Measurements from ENCODE around the gene CHD5.
"Not testable (repeated sequence)": the region's sequence is repeated elsewhere in the genome, so short reads cannot be mapped to it uniquely, and the experiment has no call there.

Gene CHD5

DNA sequence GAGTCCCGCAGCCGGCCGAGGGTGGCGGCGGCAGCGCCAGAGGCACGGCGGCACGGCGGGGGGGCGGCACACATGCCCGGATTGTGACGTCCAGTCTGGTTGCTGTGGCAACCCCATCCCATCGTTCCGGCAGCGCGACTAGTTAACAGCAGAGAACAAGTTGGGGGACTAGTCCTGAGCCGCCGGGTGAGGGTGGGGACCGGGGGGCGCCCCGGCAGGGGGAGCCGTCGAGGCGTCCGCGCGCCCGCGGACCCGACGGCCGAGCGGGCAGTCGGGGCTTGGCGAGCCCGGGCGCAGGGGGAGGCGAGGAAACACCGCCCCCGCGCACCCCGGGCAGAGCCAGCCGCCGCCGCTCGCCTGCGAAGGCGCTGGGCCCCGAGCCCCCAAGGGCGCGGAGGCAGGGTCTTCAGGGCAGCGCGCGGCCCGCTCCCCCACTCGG is at the start of gene CHD5:
Gene CHD5 (minus strand): TSS at position 54 of the 439 bp plus-strand sequence. CDS start 298 bp downstream, outside the sequence.
- DNase-seq, result peak; percentile 15

DNA sequence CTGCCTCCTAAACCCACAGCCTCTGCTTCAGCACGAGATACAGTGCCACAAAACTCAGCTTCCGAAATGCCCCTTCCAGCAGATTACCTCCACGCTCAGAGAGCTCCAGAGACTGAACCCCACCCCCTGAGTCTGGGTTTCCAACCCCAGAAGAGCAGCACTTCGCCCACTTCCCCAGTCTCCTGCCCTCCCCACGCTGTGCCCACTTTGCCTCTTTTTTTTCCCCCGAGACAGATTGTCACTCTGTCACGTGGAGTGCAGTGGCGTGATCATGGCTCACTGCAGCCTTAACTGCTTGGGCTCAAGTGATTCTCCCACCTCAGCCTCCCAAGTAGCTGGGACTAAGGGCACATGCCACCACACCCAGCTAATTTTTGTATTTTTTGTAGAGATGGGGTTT is 45.5 kb upstream of the CHD5 start:
- no peak for DNase-seq

DNA sequence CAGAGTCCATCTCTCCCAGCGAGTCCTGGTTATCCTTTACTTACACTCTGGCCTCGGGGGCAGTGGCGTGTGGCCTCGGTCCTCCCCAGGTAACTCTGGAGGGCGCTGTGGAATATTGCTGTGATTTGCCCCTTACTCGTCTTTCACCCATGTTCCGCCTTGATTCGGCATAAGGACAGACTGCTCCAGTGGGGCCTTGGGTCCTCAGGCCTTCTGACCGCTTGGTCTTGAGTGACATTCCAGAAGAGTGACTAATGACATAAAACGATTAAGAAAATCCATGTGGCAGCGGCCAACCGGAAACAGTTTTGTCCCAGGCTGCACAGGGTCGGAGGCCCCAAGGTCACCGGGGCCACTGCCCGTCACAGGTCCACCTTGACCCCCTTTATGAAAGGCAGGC is 44.6 kb upstream of the CHD5 start:
- DNase-seq, result no peak

DNA sequence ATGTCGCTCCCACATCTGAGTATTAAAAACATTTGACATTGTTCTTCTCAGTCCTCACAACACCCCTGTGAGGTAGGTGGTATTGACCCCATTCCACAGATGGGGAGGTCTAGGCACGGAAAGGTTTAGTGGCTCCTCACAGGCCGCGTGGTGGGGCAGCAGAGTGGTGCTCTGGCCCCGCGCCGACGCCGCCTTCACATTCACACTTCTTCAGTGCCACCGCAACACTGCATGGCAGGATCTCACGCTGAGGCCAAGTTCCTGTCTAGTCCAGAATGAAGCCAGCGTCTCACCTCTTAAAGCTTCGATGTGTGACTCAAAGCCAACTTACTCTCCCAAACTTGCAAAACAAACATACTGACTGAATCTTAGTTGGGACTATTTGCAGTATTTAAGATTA is 43.5 kb upstream of the CHD5 start:
- DNase-seq, result no peak

- no peak for DNase-seq
Measured at GRCh38 chr1:6222636-6223035, 42.5 kb upstream of the CHD5 start.

- DNase-seq, result no peak
Measured at GRCh38 chr1:6221210-6221784, 41.2 kb upstream of the CHD5 start.

DNA sequence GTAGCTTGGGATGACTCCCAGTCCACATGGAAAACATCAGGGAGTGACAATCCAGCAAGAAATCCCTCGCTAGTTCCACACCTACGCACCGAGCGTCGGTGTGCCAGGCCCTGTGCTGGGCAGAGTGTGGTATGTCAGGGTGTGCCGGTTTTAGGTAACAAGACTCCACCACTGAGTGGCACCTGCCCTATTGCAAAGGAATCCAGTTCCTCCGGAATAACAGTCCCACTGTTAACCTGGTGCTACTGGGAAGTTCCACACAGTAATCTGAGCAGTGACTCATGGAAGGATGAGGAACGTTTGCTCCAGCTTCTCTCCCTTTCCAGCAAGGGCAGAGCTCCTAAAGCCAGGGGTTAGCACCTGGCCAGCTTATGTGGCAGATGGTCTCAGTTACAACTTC is 40.1 kb upstream of the CHD5 start:
- DNase-seq, result no peak

DNA sequence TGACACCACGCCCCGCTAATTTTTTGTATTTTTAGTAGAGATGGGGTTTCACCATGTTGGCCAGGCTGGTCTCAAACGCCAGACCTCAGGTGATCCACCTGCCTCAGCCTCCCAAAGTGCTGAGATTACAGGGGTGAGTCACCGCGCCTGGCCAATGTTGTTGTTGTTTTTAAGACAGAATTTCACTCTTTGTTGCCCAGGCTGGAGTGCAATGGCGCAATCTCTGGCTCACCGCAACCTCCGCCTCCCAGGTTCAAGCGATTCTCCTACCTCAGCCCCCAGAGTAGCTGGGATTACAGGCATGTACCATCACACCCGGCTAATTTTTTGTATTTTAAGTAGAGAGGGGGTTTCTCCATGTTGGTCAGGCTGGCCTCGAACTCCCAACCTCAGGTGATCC is 39.5 kb upstream of the CHD5 start:
- not testable (repeated sequence) for DNase-seq

DNA sequence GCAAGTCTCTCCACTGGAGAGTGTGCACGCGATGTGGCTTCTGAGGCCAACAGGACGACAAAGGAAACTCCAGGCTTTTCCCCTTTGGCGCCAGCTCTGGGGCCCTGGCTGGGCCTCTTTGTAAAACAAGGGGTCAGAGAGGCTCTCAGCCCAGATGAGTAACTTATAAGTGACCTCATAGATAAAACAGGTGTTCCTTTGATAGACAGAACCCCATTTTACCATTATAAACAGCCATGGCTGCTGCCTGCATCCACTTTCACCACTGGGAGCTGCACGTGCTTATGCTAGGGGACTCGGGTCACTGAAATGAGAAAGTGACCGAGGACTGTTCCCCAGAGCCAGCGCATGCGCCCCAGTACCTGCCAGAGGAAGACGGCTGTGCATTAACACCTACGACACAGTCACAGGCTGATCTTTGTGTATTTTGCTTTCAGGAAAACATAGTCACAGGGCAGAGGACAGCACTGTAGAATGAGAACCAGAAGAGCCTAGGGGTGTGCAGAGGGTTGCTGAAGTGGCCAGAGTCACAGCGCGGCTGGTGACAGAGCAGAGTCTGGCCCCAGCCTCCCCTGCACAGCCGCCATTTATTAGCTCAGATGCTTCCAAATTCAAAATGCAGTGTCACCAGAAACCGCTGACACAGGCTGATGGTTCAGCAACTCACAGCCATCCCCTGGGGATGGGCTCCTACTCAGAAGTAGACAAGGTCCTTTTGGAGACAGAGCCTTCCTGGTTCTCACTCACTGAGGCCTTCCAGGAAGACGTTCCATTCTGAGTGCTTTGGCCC is 38.4 kb upstream of the CHD5 start:
- no peak for DNase-seq

- DNase-seq, result no peak
Measured at GRCh38 chr1:6212193-6212959, 32.3 kb upstream of the CHD5 start.

- no peak for DNase-seq
Measured at GRCh38 chr1:6211731-6212130, 31.6 kb upstream of the CHD5 start.

DNA sequence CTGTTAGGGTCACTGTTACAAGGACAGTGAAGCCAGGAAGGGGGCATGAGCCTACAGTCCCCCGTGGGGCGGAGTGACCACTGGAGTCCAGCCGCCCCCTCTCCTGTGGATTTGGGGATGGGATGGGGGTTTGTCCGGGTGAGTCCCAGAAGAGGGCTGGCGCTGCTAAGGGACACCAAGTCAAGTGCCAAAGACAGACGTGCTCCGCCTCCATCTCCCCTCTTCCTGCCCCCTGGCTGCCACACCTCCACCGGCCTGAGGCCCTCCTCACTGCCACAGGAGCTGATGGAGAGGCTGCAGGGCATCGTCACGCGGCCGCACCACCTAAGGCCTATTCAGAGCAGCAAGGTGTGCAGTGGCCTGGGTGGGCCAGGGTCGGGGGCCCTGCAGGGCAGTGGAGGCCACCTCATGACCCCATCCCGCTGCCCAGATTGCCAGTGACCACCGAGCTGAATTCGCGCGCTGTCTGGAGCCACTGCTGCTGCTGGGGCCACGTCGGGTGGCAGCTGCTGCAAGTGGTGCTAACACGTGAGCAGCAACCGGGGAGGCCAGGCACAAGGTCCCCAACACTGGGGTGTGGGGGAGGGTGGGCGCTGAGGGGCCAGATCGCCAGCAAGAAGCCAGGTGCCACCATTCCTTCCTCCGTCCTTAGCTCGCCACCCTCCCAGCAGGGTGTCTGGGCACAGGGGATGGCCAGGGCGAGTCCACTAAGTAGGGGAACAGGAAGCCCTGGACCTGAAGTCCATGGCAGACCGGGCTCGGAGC is 30.7 kb upstream of the CHD5 start:
- DNase-seq, result no peak

GRCh38 chr1:6209661-6210580 is 29.8 kb upstream of the CHD5 start:
- DNase-seq, result peak; percentile 10

GRCh38 chr1:6208723-6209660 is 28.9 kb upstream of the CHD5 start:
- DNase-seq, result peak; percentile 23

DNA sequence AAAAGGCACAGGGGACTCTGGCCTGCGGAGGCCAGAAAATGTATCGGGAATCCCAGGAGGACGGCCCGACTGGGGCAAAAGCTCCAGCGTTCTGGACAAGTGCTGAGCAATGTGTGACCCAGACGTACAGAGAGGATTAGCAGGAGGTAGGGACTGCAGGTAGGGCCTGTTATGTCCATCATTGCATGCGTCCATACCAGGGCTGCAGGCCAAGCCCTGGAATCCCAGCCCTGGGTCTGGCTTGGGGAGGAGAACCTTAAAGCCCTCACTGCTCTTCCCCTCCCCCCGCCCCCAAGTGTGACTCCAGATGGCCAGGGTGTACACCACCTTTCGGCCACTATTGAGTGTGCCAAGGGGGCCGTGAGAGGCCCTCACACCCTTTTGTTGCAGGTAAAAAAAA is 27.8 kb upstream of the CHD5 start:
- DNase-seq, result no peak

- DNase-seq, result no peak
Measured at GRCh38 chr1:6207075-6207885, 27.2 kb upstream of the CHD5 start.

GRCh38 chr1:6206520-6206855 is 26.4 kb upstream of the CHD5 start:
- DNase-seq, result no peak

DNA sequence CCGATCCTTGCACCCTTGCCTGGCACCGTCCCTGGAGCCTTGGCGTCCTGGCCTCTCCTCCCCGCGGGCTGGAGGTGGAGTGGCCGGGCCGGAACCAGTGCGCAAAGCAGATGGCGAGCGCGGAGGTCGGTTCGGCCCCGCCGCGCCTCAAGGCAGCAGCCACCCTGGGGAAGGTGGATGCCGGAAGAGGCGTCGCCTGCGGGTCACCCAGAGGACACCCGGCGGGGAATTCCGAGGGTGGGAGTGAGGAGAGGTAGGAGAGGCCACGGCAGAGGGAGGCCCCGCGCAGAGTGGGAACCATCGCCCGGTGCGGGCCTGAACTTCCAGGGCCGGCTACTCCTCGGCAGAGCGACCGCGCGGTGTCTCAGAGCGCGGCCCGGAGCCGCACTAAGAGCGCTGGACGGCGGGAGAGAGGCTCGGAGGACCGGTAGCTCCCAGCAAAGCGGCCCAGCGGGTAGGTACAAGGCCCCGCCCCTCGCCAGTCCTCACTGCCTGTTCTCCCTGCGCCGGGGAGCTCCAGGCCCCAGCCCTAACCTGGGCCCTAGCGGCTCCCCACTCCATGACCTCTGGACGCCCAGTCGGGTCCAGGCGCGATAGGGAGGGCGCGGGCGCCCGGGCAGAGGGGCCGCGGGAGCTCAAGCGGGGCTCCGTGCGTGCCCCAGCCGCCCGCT is 25.9 kb upstream of the CHD5 start, which contains the start of gene RNF207:
Gene RNF207 (plus strand): TSS at position 271 of the 671 bp plus-strand sequence. CDS start 417 bp downstream, outside the sequence.
- peak; percentile 70 for DNase-seq

GRCh38 chr1:6202256-6202655 is 22.1 kb upstream of the CHD5 start:
- no peak for DNase-seq

Data from CD4-positive, alpha-beta T cell treated with Interleukin-10 for 1 hour (primary cell).